CD4-positive, alpha-beta T cell treated with Interferon alpha-2 for 1 hour (primary cell): ENCODE results near the gene CD300A.

Experiments
- DNase-seq, 2 donors: peaks; one replicate each; pipeline ENCODE4 v3.0.0-alpha.2; 2020 to 2022

CD300A gene

GRCh38 chr17:74455821-74456220 is 10.6 kb upstream of the CD300A start:
- DNase-seq, result no peak

GRCh38 chr17:74457146-74457819 is 9.2 kb upstream of the CD300A start:
- peak; percentile 72 to 79 for DNase-seq

GRCh38 chr17:74457820-74458166 is 8.6 kb upstream of the CD300A start:
- DNase-seq, result no peak

GRCh38 chr17:74458835-74459234 is 7.6 kb upstream of the CD300A start:
- no peak for DNase-seq

GRCh38 chr17:74459622-74460021 is 6.8 kb upstream of the CD300A start:
- no peak for DNase-seq

GRCh38 chr17:74460241-74460640 is 6.2 kb upstream of the CD300A start:
- DNase-seq, result no peak

GRCh38 chr17:74460996-74461395 is 5.4 kb upstream of the CD300A start:
- no peak for DNase-seq

GRCh38 chr17:74461611-74462010 is 4.8 kb upstream of the CD300A start:
- DNase-seq, result no peak

- DNase-seq, result peak in 1 of 2 donors; percentile 20
Observed at GRCh38 chr17:74464730-74465377, 1.6 kb upstream of the CD300A start.

GRCh38 chr17:74465378-74466110 is 890 bp upstream of the CD300A start:
- DNase-seq, result no peak

- DNase-seq, result peak in 1 of 2 donors; percentile 43
Observed at GRCh38 chr17:74466828-74467184, 372 bp downstream of the CD300A start.

- DNase-seq, result peak; percentile 44 to 45
Observed at GRCh38 chr17:74467221-74467951, 952 bp downstream of the CD300A start.

- peak in 1 of 2 donors; percentile 15 for DNase-seq
Observed at GRCh38 chr17:74471341-74471740, 4.9 kb downstream of the CD300A start.

- DNase-seq, result no peak
Observed at GRCh38 chr17:74472890-74473289, 6.5 kb downstream of the CD300A start.

GRCh38 chr17:74473294-74473693 is 6.9 kb downstream of the CD300A start:
- no peak for DNase-seq

- DNase-seq, result peak; percentile 14 to 40
Observed at GRCh38 chr17:74474043-74474792, 7.8 kb downstream of the CD300A start.

- DNase-seq, result no peak
Observed at GRCh38 chr17:74475189-74475588, 8.8 kb downstream of the CD300A start.

GRCh38 chr17:74477411-74477810 is 11.0 kb downstream of the CD300A start:
- DNase-seq, result no peak

GRCh38 chr17:74478420-74479100 is 12.1 kb downstream of the CD300A start:
- peak; percentile 51 to 68 for DNase-seq

GRCh38 chr17:74480290-74480689 is 13.9 kb downstream of the CD300A start:
- no peak for DNase-seq

GRCh38 chr17:74481621-74482020 is 15.2 kb downstream of the CD300A start:
- no peak for DNase-seq

- DNase-seq, result no peak
Observed at GRCh38 chr17:74484066-74484465, 17.6 kb downstream of the CD300A start.
